Measurements from ENCODE around the gene DGKI.

Gene DGKI

DNA sequence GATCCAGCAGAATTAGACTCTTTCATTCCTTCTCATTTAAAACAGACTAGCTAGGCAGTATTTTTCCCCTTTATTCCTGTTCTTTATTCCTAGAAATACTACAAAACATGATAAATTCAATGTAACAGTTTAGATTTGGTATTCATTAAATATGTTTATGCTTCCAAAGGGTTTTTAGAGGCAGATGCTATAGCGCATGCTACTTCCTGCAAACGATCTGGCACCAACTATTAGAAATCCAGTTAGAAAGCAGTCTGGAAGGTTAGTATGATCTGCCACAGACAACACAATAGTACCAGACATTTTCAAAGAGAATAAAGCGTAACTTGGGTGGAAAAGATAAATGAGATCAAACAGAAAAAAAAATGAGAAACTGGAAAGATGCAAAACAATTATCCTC lies 439.7 kb downstream of the DGKI start:
- no peak for DNase-seq (ENCODE audit: low read depth)

DNA sequence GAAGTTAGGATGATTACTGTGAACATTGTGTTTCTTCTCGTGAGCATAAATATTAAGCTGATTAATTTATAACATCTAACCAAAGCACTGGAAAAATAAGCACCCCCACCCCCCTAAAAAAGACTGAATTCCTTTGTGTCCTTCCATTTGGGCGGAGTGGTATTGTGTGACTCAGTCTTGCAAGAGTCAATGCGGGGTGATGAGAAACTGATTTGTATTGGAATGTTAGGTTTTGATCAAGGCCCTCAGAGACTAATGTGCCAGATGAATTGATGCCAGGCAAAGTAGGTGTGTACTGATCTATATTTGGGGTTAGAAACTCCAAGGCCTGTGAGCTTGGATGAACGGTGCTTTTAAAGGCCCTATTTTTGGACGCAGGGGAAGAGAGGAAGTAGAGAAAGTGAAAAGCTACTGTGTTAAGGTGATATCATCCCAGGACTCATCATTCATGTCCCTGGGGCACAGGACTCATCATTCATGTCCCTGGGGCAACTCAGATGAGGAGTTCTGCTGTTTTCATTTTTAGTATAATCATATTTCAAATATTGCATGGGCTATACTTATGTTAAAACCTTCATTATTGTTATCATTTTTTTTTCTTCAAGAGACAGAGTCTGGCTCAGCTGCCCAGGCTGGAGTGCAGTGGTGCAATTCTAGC lies 442.0 kb downstream of the DGKI start:
- DNase-seq (ENCODE audit: low read depth): no peak

DNA sequence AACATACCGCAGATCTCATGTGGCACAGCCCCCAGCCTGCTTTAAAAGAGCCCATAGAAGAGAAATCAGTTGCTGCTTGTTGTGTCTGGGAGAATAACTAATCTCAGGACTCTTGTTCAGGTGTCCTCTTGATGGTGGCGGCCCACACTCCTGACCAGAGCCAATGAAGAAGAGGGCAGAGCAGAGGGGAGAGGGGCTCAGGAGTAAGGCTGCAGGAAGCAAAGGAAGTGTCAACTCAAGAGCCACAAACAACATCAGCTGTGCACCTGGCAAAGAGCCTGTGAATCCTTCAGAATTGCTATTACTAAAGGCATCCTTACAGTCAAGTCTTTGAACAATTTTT lies 443.4 kb downstream of the DGKI start:
- no peak for DNase-seq (ENCODE audit: low read depth)

GRCh38 chr7:137402536-137403352 lies 444.0 kb downstream of the DGKI start:
- no peak for DNase-seq (ENCODE audit: low read depth)

DNA sequence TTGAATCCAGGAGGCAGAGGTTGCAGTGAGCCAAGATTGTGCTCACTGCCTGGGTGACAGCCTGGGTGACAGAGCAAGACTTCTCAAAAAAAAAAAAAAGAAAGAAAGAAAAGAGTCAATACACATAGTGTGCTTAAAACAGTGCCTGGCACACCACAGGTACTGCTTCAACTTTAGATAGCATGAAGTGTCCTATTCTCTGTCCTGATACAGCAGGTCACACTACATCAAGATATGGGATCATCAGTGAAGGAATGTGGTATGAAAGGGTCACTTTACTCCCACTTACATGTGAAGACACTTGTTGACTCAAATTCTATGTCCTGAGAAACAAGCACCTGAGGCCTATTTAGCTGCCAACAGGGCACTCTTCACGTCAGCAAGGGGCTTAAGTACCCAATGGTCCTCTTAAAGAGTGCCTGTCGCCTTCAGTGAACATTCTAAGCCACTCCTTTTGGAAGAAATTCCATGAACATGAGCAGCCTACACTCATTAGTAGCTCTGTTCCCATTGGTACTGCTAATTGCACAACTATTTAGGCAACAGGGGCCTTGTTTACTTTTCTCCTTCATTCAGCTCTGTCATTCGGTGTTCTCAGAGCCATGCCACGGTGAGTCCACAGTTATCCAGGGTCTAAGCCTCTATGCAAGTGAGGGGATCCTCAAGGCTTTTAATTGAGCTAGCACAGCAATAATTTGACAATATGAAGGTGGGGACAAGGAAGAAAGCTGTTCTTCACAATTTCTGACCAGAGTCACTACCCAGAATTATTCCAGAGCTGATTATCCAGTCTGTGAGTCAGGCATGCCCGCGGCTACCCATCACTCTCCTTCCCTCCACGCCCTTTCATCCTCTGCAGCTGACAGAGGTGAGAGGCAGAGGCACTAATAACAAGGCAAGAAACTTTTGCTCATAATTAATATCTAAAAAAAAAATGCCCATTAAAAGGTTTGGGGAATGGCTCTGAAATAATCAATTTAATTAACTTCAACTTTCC lies 446.6 kb downstream of the DGKI start:
- no peak for DNase-seq (ENCODE audit: low read depth)

DNA sequence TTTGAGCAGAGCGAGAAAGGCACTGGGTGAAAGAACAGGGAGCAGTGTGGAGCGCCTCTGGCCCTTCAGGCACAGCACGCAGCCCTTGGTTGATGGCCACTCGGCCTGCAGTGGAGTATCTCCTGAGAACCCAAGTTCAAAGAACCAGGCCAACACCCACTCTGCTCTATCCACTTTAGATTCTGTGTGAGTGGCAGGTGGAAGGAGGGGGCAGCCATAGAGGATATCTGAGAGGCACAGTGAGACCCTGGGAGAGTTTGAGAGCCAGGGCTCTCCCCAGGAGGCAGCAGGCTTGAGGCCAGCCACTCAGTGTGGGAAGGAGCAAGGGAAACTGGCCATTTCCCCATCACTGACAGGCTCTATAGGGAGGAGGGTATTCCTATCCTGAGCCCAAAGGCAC lies 450.7 kb downstream of the DGKI start:
- no peak for DNase-seq (ENCODE audit: low read depth)

DNA sequence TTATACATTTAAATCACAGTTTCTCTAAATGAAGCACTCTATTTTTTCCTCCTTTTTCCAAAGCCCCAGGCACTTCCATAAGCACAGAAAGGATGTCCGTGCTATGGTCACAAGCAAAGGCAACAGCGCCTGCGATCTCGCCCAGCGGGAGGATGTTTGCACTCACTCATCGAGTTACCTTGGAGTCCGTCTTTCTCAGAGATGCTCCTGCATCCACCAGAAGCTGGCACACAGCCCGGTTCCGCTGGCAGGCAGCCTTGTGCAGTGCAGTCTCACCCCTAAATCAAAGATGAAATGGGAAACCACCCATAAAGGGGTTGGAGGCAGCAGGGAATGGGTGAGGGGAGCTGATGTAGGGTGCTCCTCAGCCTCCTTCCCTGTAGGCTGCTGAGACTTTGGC lies 451.4 kb downstream of the DGKI start:
- DNase-seq (ENCODE audit: low read depth): no peak

DNA sequence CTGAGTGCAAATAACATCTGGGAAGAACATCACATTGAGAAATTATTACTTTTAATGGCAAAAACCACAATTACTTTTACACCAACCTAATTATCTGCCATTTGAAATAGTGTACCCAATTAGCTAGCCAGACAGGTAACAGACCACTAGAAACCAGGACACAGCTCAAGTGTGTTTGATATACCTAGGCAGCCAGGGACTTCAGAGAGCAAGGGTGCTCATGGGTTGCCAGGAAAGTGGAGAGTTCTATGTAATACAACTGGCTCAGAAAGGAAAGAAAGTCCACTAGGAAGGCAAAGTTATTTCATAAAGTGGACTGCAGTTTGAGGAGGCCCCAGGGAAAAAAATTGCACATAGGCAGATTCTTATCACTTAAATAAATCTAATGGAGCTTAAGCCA lies 453.2 kb downstream of the DGKI start:
- no peak for DNase-seq (ENCODE audit: low read depth)

DNA sequence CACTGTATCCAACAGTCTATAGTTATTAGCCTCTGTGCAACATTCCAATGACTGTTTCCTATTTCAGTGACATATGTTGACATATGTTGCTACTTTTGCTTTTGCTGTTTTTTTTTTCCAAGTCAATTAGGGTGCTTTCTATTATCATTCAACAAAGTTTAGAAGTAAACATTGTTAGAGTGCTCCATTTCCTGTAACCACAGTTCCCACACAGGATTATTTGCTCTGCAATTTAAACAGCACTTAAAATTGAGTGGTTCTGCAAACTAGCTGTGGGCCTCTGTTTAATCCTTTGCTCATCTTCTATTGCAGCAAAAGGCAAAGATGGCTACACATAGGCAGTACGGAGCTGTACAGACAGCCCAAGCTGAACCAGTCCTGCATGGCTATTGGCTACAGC lies 456.7 kb downstream of the DGKI start:
- no peak for DNase-seq (ENCODE audit: low read depth)

DNA sequence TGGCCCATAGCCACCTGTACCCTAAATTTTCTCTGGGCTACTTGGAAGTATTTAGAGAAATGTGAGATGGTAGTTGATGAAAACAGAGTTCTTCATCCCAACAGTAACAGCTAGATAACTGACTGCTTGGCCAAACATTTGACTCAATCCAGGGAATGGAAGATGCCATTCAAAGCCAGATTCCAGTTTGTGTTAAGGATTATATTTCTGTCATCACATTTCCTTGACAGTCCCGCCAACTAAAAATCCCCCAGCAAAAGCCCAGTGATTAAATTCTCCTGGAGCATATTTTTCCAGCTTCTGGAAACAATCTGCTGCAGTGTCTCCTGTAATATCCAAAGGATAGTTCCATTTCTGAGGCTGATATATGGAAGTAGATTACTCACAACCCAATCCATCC lies 457.9 kb downstream of the DGKI start:
- DNase-seq (ENCODE audit: low read depth): no peak

DNA sequence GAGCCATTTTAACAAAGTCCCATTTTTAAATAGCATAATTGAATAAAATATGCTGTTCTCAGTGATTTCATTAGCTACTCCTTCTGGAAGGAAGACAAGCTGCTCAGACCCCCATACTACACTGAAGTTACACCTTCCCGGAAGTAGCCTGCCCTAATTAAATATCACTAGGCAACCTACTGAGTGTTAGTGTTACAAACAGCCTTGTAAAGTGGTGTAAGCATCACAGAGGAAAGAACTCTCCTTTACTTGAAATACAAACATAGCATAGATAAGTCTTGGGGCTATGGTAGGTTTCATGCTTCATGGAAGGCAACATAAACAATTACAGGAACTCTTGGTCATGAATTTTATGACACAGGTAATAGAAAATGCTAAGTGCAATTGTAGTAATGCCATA lies 459.8 kb downstream of the DGKI start:
- DNase-seq (ENCODE audit: low read depth): no peak

DNA sequence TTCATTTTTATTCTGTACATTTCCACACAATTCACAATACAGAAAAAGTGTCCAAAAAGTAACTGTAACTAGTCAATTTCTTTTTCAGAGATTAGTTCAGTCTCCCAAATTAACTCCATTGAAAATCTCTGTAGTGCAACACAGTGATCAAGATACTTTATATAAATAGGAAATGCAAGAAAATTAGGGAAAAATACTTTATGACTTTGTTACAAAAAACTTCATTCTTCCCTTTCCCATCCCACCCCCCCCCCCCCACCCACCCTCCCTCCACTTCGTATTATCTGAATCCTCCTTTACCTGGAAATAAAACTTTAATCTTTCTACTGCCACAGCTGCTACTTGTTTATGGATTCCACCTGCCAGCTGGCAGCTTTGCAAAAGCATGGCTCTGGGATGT lies 465.7 kb downstream of the DGKI start:
- DNase-seq (ENCODE audit: low read depth): no peak

GRCh38 chr7:137373507-137373906 lies 473.3 kb downstream of the DGKI start:
- no peak for DNase-seq (ENCODE audit: low read depth)

GRCh38 chr7:137371616-137372015 lies 475.2 kb downstream of the DGKI start:
- no peak for DNase-seq (ENCODE audit: low read depth)

DNA sequence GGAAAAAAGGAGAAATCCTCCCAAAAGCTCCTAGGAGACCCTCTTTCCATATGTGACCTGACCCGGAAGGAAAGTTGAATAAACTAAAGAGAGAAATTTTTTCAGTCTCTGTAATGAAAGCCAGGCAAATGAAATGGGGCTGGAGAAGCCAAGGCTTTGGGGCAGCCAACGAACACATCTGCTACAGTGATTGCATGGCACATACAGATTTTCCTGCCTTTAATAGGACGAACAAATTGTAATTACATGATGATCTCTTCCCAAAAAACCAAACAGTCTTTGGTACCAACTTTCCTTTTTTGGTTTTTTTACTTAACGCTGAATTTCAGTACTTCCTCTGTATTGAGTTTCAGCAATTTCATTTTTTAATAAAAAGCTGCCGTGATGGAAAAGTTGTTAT lies 479.8 kb downstream of the DGKI start:
- DNase-seq (ENCODE audit: low read depth): no peak

- DNase-seq (ENCODE audit: low read depth): no peak
Observed at GRCh38 chr7:137363683-137364082, 483.1 kb downstream of the DGKI start.

DNA sequence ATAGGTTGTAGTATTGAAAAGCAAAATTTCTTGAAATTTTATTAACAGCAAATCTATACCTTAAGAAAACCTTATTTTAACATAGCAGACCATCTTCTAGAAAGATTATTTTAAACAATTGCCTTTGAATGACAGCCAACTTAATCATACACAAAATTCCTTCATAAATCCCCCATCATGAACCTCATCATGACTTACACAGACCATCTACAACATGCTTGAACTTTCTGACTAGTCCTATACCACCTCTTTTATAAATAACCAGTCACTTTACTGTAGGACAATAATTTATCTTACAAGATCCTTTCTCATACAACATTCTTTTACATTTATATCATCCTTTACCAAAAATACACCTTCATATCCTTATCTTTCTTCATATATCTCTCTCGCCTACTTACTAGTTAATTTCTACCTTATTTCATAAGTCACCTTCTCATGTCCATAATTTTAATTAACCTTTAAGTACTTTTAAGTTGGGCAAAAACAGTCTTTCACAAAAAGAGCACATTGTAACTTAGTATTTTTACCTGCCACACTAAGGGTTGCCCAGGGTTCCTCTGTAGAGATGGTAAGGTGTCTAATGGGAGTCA lies 486.6 kb downstream of the DGKI start:
- no peak for DNase-seq (ENCODE audit: low read depth)

- no peak for DNase-seq (ENCODE audit: low read depth)
Observed at GRCh38 chr7:137354961-137355360, 491.8 kb downstream of the DGKI start.

- DNase-seq (ENCODE audit: low read depth): no peak
Observed at GRCh38 chr7:137354396-137354795, 492.4 kb downstream of the DGKI start.

- no peak for DNase-seq (ENCODE audit: low read depth)
Observed at GRCh38 chr7:137351941-137352340, 494.8 kb downstream of the DGKI start.

GRCh38 chr7:137345799-137346449 lies 500.9 kb downstream of the DGKI start:
- no peak for DNase-seq (ENCODE audit: low read depth)

Measured in stromal cell of bone marrow (primary cell).